Activated T-helper 1 cell treated with anti-CD3 and anti-CD28 coated beads, Interleukin-12 subunit alpha, Interleukin-12 subunit beta, Interleukin-2, Interleukin-4 antibody, amounts not matched to agents 30 ng/mL and 10 ng/mL and 1 ng/mL, durations not matched to agents 14 hours and 24 hours and 36 hours (primary cell): ENCODE measurements around the gene LUC7L2. TPM values are rescaled to one million over a fixed set of nuclear protein-coding genes. Genes with fewer than 3 reads are reported as not detected.
"Not testable (repeated sequence)": the region's sequence is repeated elsewhere in the genome, so short reads cannot be mapped to it uniquely, and the experiment has no call there.

ENCODE experiments used
- DNase-seq: peaks from one replicate; pipeline ENCODE4 v3.0.0; 2021; ENCODE audit warnings: low spot score
- H3K27ac Mint-ChIP-seq: one replicate; pipeline ENCODE4 v1.8.0; 2021; ENCODE audit warnings: mild to moderate bottlenecking, mixed read lengths
- H3K27me3 Mint-ChIP-seq: one replicate; pipeline ENCODE4 v1.8.0; 2022; ENCODE audit warnings: mild to moderate bottlenecking, moderate library complexity, mixed read lengths; ENCODE audit not compliant: insufficient read depth
- H3K36me3 Mint-ChIP-seq: one replicate; pipeline ENCODE4 v1.8.0; 2021; ENCODE audit warnings: low read depth, mixed read lengths
- H3K4me1 Mint-ChIP-seq: one replicate; pipeline ENCODE4 v1.8.0; 2021; ENCODE audit warnings: low read depth, mixed read lengths
- H3K4me3 Mint-ChIP-seq: one replicate; pipeline ENCODE4 v1.8.0; 2021; ENCODE audit warnings: mild to moderate bottlenecking, moderate library complexity, mixed read lengths
- H3K9me3 Mint-ChIP-seq: one replicate; pipeline ENCODE4 v1.8.0; 2021; ENCODE audit warnings: mixed read lengths
- intact Hi-C: fragments of 100-400 bp; cut with micrococcal nuclease; formaldehyde crosslinking; loops from one replicate; pipeline ENCODE4 v1.15.1; 2024
- total RNA-seq: library from RNA; stranded (reverse); gene quantifications from 2 replicates; pipeline ENCODE4 v1.2.3, GENCODE V29; 2022

LUC7L2 gene
- total RNA-seq, 1 donor from 2014 or later: 179 TPM

DNA sequence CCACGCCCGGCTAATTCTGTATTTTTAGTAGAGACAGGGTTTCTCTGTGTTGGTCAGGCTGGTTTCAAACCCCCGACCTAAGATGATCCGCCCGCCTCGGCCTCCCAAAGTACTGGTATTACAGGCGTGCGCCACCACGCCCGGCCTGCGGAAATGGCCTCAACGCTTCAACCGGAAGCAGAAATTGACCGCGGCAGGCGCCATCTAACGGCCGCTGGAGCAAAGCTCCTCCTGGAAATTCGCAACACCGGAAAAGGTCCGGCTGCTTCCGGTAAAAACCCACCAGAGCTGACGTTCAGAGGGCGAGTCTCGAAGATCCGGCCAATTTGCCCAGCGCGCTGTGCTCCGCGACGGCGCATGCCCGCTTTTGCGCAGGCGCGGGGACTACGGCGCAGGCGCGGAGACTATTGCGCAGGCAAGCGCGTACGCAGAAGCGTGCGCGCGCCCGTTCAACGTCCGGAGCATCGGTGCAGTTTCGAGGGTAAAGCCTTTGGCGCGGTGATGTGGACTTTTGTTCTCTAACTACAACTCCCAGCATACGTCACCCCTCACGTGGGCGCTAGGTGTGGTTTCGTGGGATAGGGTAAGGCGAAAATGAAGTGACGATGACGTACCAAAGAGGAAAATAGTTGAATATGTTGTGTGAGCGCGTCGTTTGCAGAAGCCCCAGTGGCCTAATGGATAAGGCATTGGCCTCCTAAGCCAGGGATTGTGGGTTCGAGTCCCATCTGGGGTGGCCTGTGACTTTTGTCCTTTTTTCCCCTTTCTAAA lies 19.5 kb upstream of the LUC7L2 start:
- peaks cover 31% of the 10 kb centered on the region for H3K4me1 Mint-ChIP-seq
- peaks cover 8% of the 10 kb centered on the region for H3K27me3 Mint-ChIP-seq
- intact Hi-C loops: loop anchor here (1.0 to 5.0 kb wide), 10 partner anchors 19 to 1587 kb away; partner anchors contain the start of genes CREB3L2, KDM7A, LUC7L2 and UBN2
- DNase-seq: peak; percentile 97
- peak overlapping the region; percentile 91 for H3K4me3 Mint-ChIP-seq
- peak overlapping the region; percentile 100 for H3K27ac Mint-ChIP-seq
- H3K9me3 Mint-ChIP-seq: peaks cover 5% of the 10 kb centered on the region
- peaks cover 4% of the 10 kb centered on the region for H3K36me3 Mint-ChIP-seq

DNA sequence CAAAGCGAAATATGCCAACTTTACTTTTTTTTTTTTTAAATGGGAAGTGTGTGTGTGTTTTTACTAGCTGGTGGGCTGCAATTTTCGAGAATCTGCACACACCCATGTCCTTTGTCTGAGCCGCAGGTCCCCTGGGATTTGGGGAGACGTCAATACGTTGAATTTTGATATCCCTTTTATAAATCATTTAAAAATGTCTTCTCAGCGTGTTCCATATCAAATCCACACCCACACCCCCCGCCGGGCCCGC lies 19.0 kb upstream of the LUC7L2 start:
- peak overlapping the region; percentile 100 for H3K27ac Mint-ChIP-seq
- peaks cover 5% of the 10 kb centered on the region for H3K9me3 Mint-ChIP-seq
- intact Hi-C loops: loop anchor here (1.0 to 5.0 kb wide), 10 partner anchors 19 to 1587 kb away; partner anchors contain the start of genes CREB3L2, KDM7A, LUC7L2 and UBN2
- no peak for DNase-seq
- H3K4me3 Mint-ChIP-seq: peak overlapping the region; percentile 91
- H3K36me3 Mint-ChIP-seq: peaks cover 4% of the 10 kb centered on the region
- H3K4me1 Mint-ChIP-seq: peaks cover 31% of the 10 kb centered on the region
- peaks cover 8% of the 10 kb centered on the region for H3K27me3 Mint-ChIP-seq

DNA sequence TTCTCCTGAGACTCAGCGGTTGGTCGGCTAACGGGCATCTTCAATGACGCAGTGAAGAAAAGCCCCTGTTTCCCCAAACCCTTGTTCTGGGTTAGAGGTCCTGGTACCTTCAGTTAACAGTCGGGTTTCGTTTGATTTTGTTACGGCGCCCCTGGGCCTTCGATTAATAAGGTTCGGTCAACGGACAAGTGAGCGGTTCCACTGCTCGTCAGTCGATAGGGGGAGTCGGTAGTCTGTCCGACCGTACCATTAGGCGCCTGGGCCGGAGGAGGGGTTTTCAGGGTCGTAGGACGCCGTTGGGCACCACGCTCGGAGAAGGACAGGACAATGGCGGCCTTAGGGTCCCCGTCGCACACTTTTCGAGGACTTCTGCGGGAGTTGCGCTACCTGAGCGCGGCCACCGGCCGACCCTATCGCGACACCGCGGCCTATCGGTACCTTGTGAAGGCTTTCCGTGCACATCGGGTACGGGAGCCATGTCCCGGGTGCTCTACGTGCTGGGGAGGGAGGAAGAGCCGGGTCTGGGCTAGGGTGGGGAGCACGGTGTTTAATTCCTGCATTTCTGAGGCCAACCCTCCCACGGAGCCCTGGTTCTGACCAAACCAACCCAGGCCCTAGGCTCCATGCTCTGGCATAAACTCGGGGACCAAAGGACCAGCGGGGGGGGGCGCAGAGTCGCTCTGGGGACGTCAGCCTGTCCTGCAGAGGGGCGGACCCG lies 18.5 kb upstream of the LUC7L2 start, which contains the start of gene FMC1:
Gene FMC1, plus strand, starts transcription at position 280 of the 718 bp plus-strand sequence. Its CDS starts 48 bp downstream, at position 328.
- peaks cover 8% of the 10 kb centered on the region for H3K27me3 Mint-ChIP-seq
- intact Hi-C loops: loop anchor here (5.0 kb wide), 4 partner anchors 304 to 1586 kb away; partner anchors contain the start of genes KDM7A and ZC3HAV1L

DNA sequence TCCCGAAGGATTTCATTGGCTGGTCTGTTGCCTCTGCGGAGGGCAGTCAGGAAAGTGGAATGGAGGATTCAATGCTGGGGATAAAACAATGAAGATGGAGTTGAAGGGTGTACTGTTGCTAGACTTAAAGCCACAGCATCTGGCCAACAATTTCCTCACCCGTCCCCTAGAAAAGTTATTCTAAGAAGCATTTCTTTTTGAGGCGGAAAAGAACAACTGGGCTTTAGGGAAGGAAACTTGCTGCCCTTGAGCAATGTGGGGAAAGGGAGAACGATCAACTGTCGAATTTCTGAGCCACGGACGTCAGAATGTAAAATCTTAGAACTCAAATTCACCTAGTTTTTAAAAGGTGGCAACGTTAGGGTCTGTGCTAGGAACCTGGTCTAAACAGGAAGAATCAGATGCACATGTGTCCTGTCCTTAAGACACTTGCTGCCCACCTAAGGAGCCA lies 17.9 kb upstream of the LUC7L2 start:
- peak overlapping the region; percentile 91 for H3K4me3 Mint-ChIP-seq
- peaks cover 31% of the 10 kb centered on the region for H3K4me1 Mint-ChIP-seq
- peak overlapping the region; percentile 100 for H3K27ac Mint-ChIP-seq
- peaks cover 8% of the 10 kb centered on the region for H3K36me3 Mint-ChIP-seq
- peaks cover 6% of the 10 kb centered on the region for H3K27me3 Mint-ChIP-seq
- H3K9me3 Mint-ChIP-seq: peaks cover 5% of the 10 kb centered on the region
- DNase-seq: no peak
- intact Hi-C loops: loop anchor here (5.0 kb wide), 4 partner anchors 304 to 1586 kb away; partner anchors contain the start of genes KDM7A and ZC3HAV1L

More for the DNA sequence above, 18.5 kb upstream of the LUC7L2 start, which contains the start of gene FMC1:
- Mint-ChIP-seq H3K4me1 (peaks cover 31% of the 10 kb centered on the region), H3K9me3 (peaks cover 5% of the 10 kb centered on the region), H3K27ac (peak within 1 kb of the TSS; percentile 100), H3K36me3 (peaks cover 5% of the 10 kb centered on the region), H3K4me3 (peak within 1 kb of the TSS; percentile 91)
- peak; percentile 75 for DNase-seq

DNA sequence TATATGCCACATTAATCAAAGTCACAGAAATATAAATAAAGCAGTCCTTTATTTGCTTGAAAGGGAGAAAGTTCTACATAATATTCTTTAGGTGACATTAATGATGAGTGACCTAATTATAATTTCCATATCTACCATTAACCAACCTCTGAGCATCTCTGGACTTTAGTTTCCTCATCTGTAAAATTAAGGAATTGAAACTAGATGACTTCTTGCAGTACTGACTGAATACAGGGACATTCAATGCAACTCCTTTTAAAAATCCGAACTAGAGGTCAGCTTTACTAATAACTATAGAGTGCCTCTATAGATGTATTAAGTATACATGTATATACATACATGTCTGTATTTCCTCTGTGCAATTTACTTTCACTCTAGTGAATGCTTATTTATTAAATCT lies 14.7 kb upstream of the LUC7L2 start:
- Mint-ChIP-seq H3K27me3 (peaks cover 6% of the 10 kb centered on the region), H3K4me3 (no peak overlapping the region), H3K36me3 (peaks cover 14% of the 10 kb centered on the region), H3K4me1 (peaks cover 24% of the 10 kb centered on the region), H3K9me3 (no peaks in the 10 kb centered on the region), H3K27ac (no peak overlapping the region)
- intact Hi-C loops: no loop called here
- DNase-seq: no peak

DNA sequence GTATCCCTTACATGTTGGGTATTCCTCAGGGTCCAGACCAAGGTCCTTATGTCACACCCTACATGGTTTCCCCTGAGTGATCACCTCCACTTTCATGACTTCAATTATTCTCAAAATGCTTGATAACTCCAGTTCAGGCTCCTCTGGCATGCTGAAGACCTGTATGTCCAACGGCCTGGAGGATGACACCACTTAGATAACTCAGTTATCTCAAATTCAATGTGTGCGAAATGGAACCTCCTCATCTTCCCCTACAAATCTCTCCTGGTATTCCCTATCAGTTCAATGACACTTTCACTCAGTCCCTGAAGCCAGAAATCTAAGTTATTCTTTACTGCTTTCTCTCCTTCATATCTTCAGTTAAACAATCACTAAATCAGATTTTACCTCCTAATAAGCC lies 8.7 kb upstream of the LUC7L2 start:
- intact Hi-C loops: no loop called here
- no peak overlapping the region for H3K27ac Mint-ChIP-seq

DNA sequence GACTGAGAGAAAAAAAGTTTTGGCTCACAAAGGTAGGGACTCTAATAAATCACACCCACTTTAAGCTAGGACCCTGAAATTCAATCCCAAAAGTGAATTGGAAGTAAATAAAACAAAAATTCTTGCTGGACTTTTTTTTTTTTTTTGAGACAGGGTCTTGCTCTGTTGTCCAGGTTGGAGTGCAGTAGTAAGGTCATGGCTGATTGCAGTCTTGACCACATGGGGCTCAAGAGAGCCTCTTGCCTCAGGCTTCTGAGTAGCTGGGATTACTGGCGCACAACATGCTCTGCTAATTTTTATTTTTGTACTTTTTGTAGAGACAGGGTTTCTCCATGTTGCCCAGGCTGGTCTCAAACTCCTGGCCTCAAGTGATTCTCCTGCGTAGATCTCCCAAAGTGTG lies 5.0 kb upstream of the LUC7L2 start:
- intact Hi-C loops: loop anchor here (5.0 kb wide), 2 partner anchors 823 to 1123 kb away; partner anchors contain the start of genes KDM7A and MKRN1
- no peaks in the 10 kb centered on the region for H3K27me3 Mint-ChIP-seq
- peaks cover 16% of the 10 kb centered on the region for H3K36me3 Mint-ChIP-seq
- H3K4me1 Mint-ChIP-seq: peaks cover 9% of the 10 kb centered on the region
- H3K4me3 Mint-ChIP-seq: no peak overlapping the region
- H3K9me3 Mint-ChIP-seq: no peaks in the 10 kb centered on the region
- DNase-seq: no peak
- H3K27ac Mint-ChIP-seq: no peak overlapping the region

More for the DNA sequence above, 8.7 kb upstream of the LUC7L2 start:
- DNase-seq: no peak
- H3K36me3 Mint-ChIP-seq: peaks cover 28% of the 10 kb centered on the region
- no peaks in the 10 kb centered on the region for H3K9me3 Mint-ChIP-seq
- H3K27me3 Mint-ChIP-seq: no peaks in the 10 kb centered on the region
- no peaks in the 10 kb centered on the region for H3K4me1 Mint-ChIP-seq
- H3K4me3 Mint-ChIP-seq: no peak overlapping the region

DNA sequence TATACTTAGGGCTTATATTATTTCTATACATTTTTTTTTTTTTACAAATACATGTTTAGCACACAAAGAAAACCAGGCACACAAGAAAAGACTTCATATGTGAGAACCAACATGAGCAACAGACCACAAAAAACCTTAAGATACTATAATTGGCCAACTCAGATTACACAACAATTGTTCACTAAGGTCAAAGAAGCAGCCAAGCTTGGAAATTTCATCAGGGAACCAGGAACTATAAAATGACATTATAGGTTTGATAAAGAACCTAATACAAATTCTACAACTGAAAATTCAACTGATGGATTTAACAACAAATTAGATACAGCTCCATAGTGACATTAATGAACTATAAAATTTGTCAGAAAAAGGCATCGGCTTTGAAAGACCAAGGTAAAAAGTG lies 4.4 kb upstream of the LUC7L2 start:
- peaks cover 9% of the 10 kb centered on the region for H3K4me1 Mint-ChIP-seq
- H3K4me3 Mint-ChIP-seq: no peak overlapping the region
- no peaks in the 10 kb centered on the region for H3K9me3 Mint-ChIP-seq
- no peaks in the 10 kb centered on the region for H3K27me3 Mint-ChIP-seq
- DNase-seq: no peak
- intact Hi-C loops: loop anchor here (5.0 kb wide), 2 partner anchors 822 to 1122 kb away; partner anchors contain the start of genes KDM7A and MKRN1
- H3K36me3 Mint-ChIP-seq: peaks cover 16% of the 10 kb centered on the region
- peak overlapping the region; percentile 1 for H3K27ac Mint-ChIP-seq

DNA sequence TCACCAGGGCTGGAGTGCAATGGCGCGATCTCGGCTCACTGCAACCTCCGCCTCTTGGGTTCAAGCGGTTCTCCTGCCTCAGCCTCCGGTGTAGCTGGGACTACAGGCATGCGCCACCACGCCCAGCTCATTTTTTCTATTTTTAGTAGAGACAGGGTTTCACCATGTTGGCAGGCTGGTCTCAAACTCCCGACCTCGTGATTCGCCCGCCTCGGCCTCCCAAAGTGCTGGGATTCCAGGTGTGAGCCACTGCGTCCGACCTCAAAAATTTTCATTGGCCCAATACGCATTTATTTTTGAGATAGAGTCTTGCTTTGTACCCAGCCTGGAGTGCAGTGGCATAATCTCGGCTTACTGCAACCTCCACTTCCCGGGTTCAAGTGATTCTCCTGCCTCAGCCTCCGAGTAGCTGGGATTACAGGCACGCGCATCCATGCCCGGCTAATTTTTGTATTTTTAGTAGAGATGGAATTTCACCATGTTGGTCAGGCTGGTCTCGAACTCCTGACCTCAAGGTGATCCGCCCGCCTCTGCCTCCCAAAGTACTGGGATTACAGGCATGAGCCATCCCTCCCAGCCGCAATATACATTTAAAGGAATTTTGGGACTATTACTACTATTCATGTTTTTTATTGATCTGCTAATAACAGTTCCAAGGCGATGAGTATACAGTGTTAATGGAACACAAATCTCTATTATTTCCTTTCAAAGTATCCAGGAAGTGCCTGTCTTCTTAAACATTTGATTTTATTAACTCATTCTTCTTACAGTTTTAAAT lies 1.8 kb upstream of the LUC7L2 start:
- H3K27me3 Mint-ChIP-seq, H3K9me3 Mint-ChIP-seq, DNase-seq: not testable (repeated sequence)
- H3K36me3 Mint-ChIP-seq: peaks cover 15% of the 10 kb centered on the region
- peak overlapping the region; percentile 97 for H3K27ac Mint-ChIP-seq
- peak overlapping the region; percentile 88 for H3K4me3 Mint-ChIP-seq
- peaks cover 25% of the 10 kb centered on the region for H3K4me1 Mint-ChIP-seq
- intact Hi-C loops: loop anchor here (2.0 to 5.0 kb wide), 3 partner anchors 313 to 1119 kb away; partner anchors contain the start of genes KDM7A and MKRN1

DNA sequence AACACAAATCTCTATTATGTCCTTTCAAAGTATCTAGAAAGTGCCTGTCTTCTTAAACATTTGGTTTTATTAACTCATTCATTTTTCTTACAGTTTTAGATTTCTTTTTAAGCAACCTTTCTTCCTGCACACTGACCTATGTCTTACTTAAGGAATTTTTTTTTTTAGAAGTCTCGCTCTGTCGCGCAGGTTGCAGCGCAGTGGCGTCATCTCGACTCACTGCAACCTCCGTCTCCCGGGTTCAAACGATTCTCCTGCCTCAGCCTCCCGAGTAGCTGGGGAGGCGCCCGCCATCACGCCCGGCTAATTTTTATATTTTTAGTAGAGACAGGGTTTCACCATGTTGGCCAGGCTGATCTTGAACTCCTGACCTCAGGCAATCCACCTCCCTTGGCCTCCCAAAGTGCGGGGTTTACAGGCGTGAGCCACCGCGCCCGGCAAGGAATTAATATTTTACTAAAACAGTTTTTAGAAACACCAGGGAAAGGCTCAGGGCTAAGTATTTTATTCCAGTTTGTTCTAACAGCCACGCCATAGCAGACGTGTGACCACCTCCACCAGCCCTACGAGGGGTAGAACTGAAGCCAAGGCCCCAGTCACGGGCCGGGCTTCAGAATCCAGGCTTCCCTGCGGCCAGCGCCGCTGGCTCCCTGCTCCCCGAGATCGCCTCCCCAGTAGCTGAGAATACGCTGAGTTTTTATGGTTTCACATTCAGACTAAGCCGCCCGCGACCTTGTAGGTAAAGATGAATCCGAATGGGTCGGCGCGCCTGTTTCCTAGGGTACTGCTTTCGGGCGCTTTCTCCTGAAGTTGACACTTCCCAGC lies 941 bp upstream of the LUC7L2 start:
- DNase-seq: peak; percentile 19
- Mint-ChIP-seq H3K4me3 (peak overlapping the region; percentile 88), H3K36me3 (peaks cover 18% of the 10 kb centered on the region), H3K27me3 (no peaks in the 10 kb centered on the region), H3K27ac (peak overlapping the region; percentile 97), H3K4me1 (peaks cover 29% of the 10 kb centered on the region), H3K9me3 (no peaks in the 10 kb centered on the region)
- intact Hi-C loops: loop anchor here (1.0 to 5.0 kb wide), 5 partner anchors 18 to 1119 kb away; partner anchors contain the start of genes KDM7A, MKRN1 and UBN2

DNA sequence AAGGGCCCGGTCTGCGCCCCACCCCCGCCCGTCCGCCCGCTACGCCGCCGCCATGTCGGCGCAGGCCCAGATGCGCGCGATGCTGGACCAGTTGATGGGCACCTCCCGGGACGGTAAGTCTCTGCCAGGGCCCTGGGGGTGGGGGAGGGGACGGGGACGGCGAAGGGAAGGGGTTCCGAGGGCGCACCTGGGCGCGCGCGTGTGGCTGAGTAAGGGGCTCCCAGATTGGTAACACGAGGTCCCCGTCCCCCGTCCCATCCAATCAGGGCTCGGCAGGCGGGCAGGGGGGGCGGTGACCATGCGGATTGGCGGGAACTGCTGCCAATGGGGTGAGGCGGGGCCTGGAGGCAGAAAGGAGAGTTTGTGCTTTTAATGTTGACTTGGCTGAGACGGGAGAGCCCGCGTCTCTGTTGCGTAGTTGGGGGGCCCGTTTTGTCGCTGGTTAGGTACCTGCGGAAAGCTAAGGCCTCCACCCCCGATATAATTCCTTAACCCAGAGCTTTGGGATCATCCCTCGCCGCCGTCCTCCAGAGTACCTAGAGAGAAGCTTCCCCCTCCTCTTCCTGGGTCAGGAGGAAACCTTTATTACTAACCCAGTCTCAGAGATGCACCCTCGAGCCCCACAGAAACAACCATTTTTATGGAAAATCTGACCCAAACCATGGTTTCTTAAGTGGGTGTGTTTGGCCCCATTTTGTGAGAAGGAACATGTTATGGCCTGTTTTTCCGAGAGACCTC lies 685 bp downstream of the LUC7L2 start:
- H3K27me3 Mint-ChIP-seq: no peaks in the 10 kb centered on the region
- H3K27ac Mint-ChIP-seq: peak overlapping the region; percentile 97
- DNase-seq: peak; percentile 98
- peaks cover 33% of the 10 kb centered on the region for H3K4me1 Mint-ChIP-seq
- peaks cover 25% of the 10 kb centered on the region for H3K36me3 Mint-ChIP-seq
- no peaks in the 10 kb centered on the region for H3K9me3 Mint-ChIP-seq
- H3K4me3 Mint-ChIP-seq: peak overlapping the region; percentile 88
- intact Hi-C loops: loop anchor here (5.0 to 10.0 kb wide), 4 partner anchors 37 to 1654 kb away; partner anchors contain the start of genes HIPK2, MRPS33 and SLC37A3
